A549 (cell line): ENCODE measurements around the gene SBNO1. TPM values are rescaled to one million over a fixed set of nuclear protein-coding genes. Genes with fewer than 3 reads are reported as not detected.

Experiments
- ATAC-seq, 2 experiments: fragments of 200-7000 bp in 1 of 2; fragments of >200 bp in 1 of 2; cut with Nextera tagmentation in 1 of 2; cut with Tn5 transposase in 1 of 2; 3 replicates each; pipeline versions ENCODE4 v1.8.0 to v1.9.1; 2018 to 2020; ENCODE audit warnings: mild to moderate bottlenecking in 1 of 2, moderate library complexity in 1 of 2
- CTCF ChIA-PET: fragments of 300-600 bp; sonication (Branson Sonifier 250); formaldehyde crosslinking; extraction: SDS; loops from one replicate; lab custom pipeline; 2021; ENCODE audit warnings: antibody characterized with exemption, inconsistent platforms; lab: Yijun Ruan, JAX
- POLR2A ChIA-PET: fragments of 350-600 bp; formaldehyde crosslinking; extraction: SDS; loops from one replicate; lab custom pipeline; 2021; ENCODE audit warnings: antibody characterized with exemption, inconsistent platforms; lab: Yijun Ruan, JAX
- DNase-seq, 2 experiments: peaks; one replicate each; pipeline versions ENCODE4 v3.0.0 to v3.0.0-alpha.2; 2011 to 2016; ENCODE audit warnings: low read depth in 1 of 2, low spot score in 1 of 2
- FAIRE-seq: peaks from 2 replicates; lab custom pipeline; 2011; peaks lifted over from hg19 to GRCh38; lab: Jason Lieb, UNC
- H3K27ac ChIP-seq, 2 experiments: fragments of >200 bp; sonication (Bioruptor Twin); formaldehyde crosslinking; 3 replicates each; pipeline ENCODE4 v1.5.1; 2016 to 2017
- H3K4me1 ChIP-seq: fragments of >200 bp; sonication (Bioruptor Twin); formaldehyde crosslinking; 3 replicates; pipeline ENCODE4 v1.6.1; 2016
- H3K4me2 ChIP-seq: fragments of >200 bp; sonication (Bioruptor Twin); formaldehyde crosslinking; 3 replicates; pipeline ENCODE4 v1.6.1; 2016
- H3K4me3 ChIP-seq: fragments of >200 bp; sonication (Bioruptor Twin); formaldehyde crosslinking; 3 replicates; pipeline ENCODE4 v1.5.1; 2016
- H3K9me3 ChIP-seq: fragments of >200 bp; sonication (Bioruptor Twin); formaldehyde crosslinking; 3 replicates; pipeline ENCODE4 v1.6.1; 2016
- BCL3 ChIP-seq: fragments of >200 bp; sonication (Bioruptor Twin); formaldehyde crosslinking; IDR thresholded peaks from 3 replicates; pipeline ENCODE4 v1.6.1; 2016
- BHLHE40 ChIP-seq: IDR thresholded peaks from 2 replicates; pipeline ENCODE4 v1.6.1; 2012; ENCODE audit warnings: low read depth, low read length, inconsistent platforms
- CBX2 ChIP-seq: fragments of 200-600 bp; sonication (generic); IDR thresholded peaks from 2 replicates; pipeline ENCODE4 v1.6.1; 2016; ENCODE audit warnings: low read depth, mild to moderate bottlenecking, borderline replicate concordance
- CBX8 ChIP-seq: fragments of 200-600 bp; sonication (generic); IDR thresholded peaks from 2 replicates; pipeline ENCODE4 v1.6.1; 2016
- CEBPB ChIP-seq, 2 experiments: fragments of >200 bp in 1 of 2; sonication (Bioruptor Twin) in 1 of 2; formaldehyde crosslinking in 1 of 2; IDR thresholded peaks; 2 replicates each; pipeline ENCODE4 v1.6.1; 2012 to 2016
- CHD2 ChIP-seq: fragments of 150-350 bp; IDR thresholded peaks from 2 replicates; pipeline ENCODE4 v1.6.1; 2014; ENCODE audit warnings: low read length; ENCODE audit not compliant: partially characterized antibody
- CHD4 ChIP-seq: fragments of 200-600 bp; sonication (generic); IDR thresholded peaks from 2 replicates; pipeline ENCODE4 v1.6.1; 2016; ENCODE audit warnings: antibody characterized with exemption, mild to moderate bottlenecking, borderline replicate concordance
- EHMT2 ChIP-seq: fragments of 200-600 bp; sonication (generic); IDR thresholded peaks from 2 replicates; pipeline ENCODE4 v1.6.1; 2016; ENCODE audit warnings: antibody characterized with exemption, low read depth, mild to moderate bottlenecking, moderate library complexity
- EP300 ChIP-seq, 2 experiments: fragments of >200 bp; sonication (Bioruptor Twin); formaldehyde crosslinking; IDR thresholded peaks; 2 replicates in 1 of 2; 3 replicates in 1 of 2; pipeline ENCODE4 v1.6.1; 2016 to 2017
- ESRRA ChIP-seq: fragments of 150-350 bp; IDR thresholded peaks from 2 replicates; pipeline ENCODE4 v1.6.1; 2014; ENCODE audit warnings: mild to moderate bottlenecking, low read length, borderline replicate concordance
- HEYL ChIP-seq: fragments of 250-450 bp; sonication (Bioruptor Pico); IDR thresholded peaks from 2 replicates; pipeline ENCODE4 v1.8.0; 2021; ENCODE audit warnings: mild to moderate bottlenecking, moderate library complexity
- HOXB13 ChIP-seq: fragments of 250-450 bp; sonication (Bioruptor Pico); IDR thresholded peaks from 2 replicates; pipeline ENCODE4 v1.5.0; 2020; ENCODE audit warnings: low read depth, mild to moderate bottlenecking, moderate library complexity
- HOXB5 ChIP-seq: fragments of 250-450 bp; sonication (Bioruptor Pico); IDR thresholded peaks from 2 replicates; pipeline ENCODE4 v1.5.0; 2020; ENCODE audit warnings: mild to moderate bottlenecking, moderate library complexity
- NFE2L2 ChIP-seq: fragments of 150-350 bp; conservative IDR thresholded peaks from 2 replicates; pipeline ENCODE4 v1.6.1; 2014; ENCODE audit warnings: low read length
- NR3C1 ChIP-seq: fragments of >200 bp; sonication (Bioruptor Twin); formaldehyde crosslinking; IDR thresholded peaks from 3 replicates; pipeline ENCODE4 v1.6.1; 2017
- POLR2AphosphoS2 ChIP-seq: conservative IDR thresholded peaks from 2 replicates; pipeline ENCODE4 v1.6.1; 2012; ENCODE audit warnings: low read length, improper control_type of control experiment, inconsistent platforms
- RCOR1 ChIP-seq: fragments of 150-350 bp; IDR thresholded peaks from 2 replicates; pipeline ENCODE4 v1.6.1; 2014; ENCODE audit warnings: antibody characterized with exemption, low read length, low read depth
- RNF2 ChIP-seq: fragments of 200-600 bp; sonication (generic); IDR thresholded peaks from 2 replicates; pipeline ENCODE4 v1.6.1; 2016; ENCODE audit warnings: low read depth, mild to moderate bottlenecking, antibody characterized with exemption, moderate library complexity, borderline replicate concordance
- SREBF2 ChIP-seq: fragments of 450-650 bp; IDR thresholded peaks from 2 replicates; pipeline ENCODE4 v1.6.1; 2014; ENCODE audit warnings: mild to moderate bottlenecking, moderate library complexity
- TFCP2L1 ChIP-seq: fragments of 250-450 bp; sonication (Bioruptor Pico); IDR thresholded peaks from 2 replicates; pipeline ENCODE4 v1.5.0; 2021; ENCODE audit warnings: mild to moderate bottlenecking
- ZC3H11A ChIP-seq: fragments of 450-650 bp; IDR thresholded peaks from 2 replicates; pipeline ENCODE4 v1.6.1; 2014; ENCODE audit warnings: antibody characterized with exemption, mild to moderate bottlenecking
- ZNF302 ChIP-seq: fragments of 250-450 bp; sonication (Bioruptor Pico); IDR thresholded peaks from 2 replicates; pipeline ENCODE4 v1.9.0; 2021; ENCODE audit warnings: inconsistent platforms, mild to moderate bottlenecking, moderate library complexity
- WGBS: methylation state at CpG from one replicate; pipeline ENCODE4 v1.1.6; 2017; ENCODE audit errors: missing lambda C conversion rate; 5-methylcytosine and 5-hydroxymethylcytosine counted together
- polyA plus RNA-seq, 4 experiments: library from polyadenylated mRNA; depleted of rRNA in 3 of 4; stranded (reverse); fragments of >200 nt; fragmentation: RNase III in 1 of 4; extraction: RNeasy Plus Mini Kit Qiagen cat#74134 plus additional on column Dnase treatment in 1 of 4; gene quantifications; 2 replicates in 3 of 4; 3 replicates in 1 of 4; pipeline ENCODE4 v1.2.3, GENCODE V29; 2011 to 2017
- TF ChIP-seq, protein P1 (sequence below): fragments of 200-600 bp; sonication (generic); IDR thresholded peaks from 2 replicates; pipeline ENCODE4 v1.6.1; 2016; ENCODE audit warnings: antibody characterized with exemption, mild to moderate bottlenecking, moderate library complexity
- TF ChIP-seq, protein P2 (sequence below): IDR thresholded peaks from 2 replicates; pipeline ENCODE4 v1.6.1; 2012
- TF ChIP-seq, protein P3 (sequence below): IDR thresholded peaks from 2 replicates; pipeline ENCODE4 v1.6.1; 2012; ENCODE audit warnings: low read depth, borderline replicate concordance
- TF ChIP-seq, protein P4 (sequence below): IDR thresholded peaks from 2 replicates; pipeline ENCODE4 v1.6.1; 2012

The SBNO1 gene
- polyA plus RNA-seq, 2 of the 4 experiments (the other 2 are of a cell fraction): 25.9 to 35.7 TPM

DNA sequence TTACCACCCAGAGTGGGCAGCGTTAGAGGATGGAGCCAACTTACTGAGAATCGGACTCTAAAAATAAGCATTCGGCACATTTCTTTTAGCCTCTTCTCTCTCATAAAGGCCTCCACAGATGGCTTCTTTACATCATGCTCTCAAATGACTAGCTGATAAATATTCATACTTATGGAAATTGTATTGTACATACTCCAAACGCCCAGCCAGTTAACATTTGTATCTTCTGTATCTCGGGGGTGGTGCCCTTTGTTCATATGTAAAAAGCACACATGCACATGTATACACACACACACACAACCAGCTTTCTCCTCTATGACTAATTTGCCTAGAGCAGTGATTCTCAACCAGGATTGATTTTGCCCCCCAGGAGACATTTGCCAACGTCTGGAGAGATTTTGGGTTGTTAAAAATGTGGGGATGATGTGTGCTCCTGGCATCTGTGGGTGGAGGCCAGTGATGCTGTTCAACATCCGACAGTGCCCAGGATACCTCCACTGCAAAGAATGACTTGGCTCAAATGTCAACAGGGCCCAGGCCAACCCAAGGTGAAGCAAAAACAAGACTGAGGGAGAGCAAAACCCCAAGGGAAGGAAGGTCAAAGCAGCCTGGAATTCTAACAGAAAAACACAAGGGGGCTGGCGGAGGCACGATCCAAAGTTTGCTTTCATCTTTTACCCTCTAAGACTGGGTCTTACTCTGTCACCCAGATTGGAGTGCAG is 77.8 kb downstream of the SBNO1 start:
- H3K4me1 ChIP-seq: no peaks in the 10 kb centered on the region
- H3K9me3 ChIP-seq: no peaks in the 10 kb centered on the region
- ATAC-seq (peak; percentile 44 to 49; a peak in 4 of 6 replicates), FAIRE-seq (no peak), DNase-seq (no peak)
- ChIA-PET POLR2A (no interaction called here), CTCF (interaction anchor here (0.6 to 1.2 kb wide), 3 partner anchors 16 to 244 kb away, joined by 3 to 4 read pairs (median 4); no protein-coding TSS in a partner anchor)
- TF ChIP-seq CBX8 (no peak), TFCP2L1 (0 out of 2 replicates have a peak, but pooled peaks have one; percentile 29)
- H3K4me3 ChIP-seq: no peak overlapping the region
- no peak overlapping the region for H3K4me2 ChIP-seq
- no peak overlapping the region for H3K27ac ChIP-seq
- WGBS: 79% methylated on average over 9 of the region's 9 CpGs

GRCh38 chr12:123284669-123285068 is 80.0 kb downstream of the SBNO1 start:
- no peak overlapping the region for H3K4me3 ChIP-seq
- DNase-seq: no peak
- no peak for FAIRE-seq
- TF ChIP-seq RCOR1: no peak
- no peak for TF ChIP-seq ESRRA
- no peak for TF ChIP-seq CBX8
- no peak for TF ChIP-seq SREBF2
- TF ChIP-seq CHD4: no peak
- TF ChIP-seq CBX2: no peak
- TF ChIP-seq, protein P1, sequence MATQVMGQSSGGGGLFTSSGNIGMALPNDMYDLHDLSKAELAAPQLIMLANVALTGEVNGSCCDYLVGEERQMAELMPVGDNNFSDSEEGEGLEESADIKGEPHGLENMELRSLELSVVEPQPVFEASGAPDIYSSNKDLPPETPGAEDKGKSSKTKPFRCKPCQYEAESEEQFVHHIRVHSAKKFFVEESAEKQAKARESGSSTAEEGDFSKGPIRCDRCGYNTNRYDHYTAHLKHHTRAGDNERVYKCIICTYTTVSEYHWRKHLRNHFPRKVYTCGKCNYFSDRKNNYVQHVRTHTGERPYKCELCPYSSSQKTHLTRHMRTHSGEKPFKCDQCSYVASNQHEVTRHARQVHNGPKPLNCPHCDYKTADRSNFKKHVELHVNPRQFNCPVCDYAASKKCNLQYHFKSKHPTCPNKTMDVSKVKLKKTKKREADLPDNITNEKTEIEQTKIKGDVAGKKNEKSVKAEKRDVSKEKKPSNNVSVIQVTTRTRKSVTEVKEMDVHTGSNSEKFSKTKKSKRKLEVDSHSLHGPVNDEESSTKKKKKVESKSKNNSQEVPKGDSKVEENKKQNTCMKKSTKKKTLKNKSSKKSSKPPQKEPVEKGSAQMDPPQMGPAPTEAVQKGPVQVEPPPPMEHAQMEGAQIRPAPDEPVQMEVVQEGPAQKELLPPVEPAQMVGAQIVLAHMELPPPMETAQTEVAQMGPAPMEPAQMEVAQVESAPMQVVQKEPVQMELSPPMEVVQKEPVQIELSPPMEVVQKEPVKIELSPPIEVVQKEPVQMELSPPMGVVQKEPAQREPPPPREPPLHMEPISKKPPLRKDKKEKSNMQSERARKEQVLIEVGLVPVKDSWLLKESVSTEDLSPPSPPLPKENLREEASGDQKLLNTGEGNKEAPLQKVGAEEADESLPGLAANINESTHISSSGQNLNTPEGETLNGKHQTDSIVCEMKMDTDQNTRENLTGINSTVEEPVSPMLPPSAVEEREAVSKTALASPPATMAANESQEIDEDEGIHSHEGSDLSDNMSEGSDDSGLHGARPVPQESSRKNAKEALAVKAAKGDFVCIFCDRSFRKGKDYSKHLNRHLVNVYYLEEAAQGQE: no peak
- TF ChIP-seq NR3C1: no peak
- TF ChIP-seq HOXB5 (CRISPR knock-in tag): no peak
- ChIA-PET POLR2A (no interaction called here), CTCF (interaction anchor here (0.7 to 1.4 kb wide), 2 partner anchors 14 to 99 kb away, joined by 3 read pairs; partner anchors contain the start of gene KMT5A)
- 97% methylated on average over 4 of the region's 4 CpGs for WGBS
- H3K27ac ChIP-seq: no peak overlapping the region
- no peak overlapping the region for H3K4me2 ChIP-seq
- no peak for ATAC-seq
- H3K9me3 ChIP-seq: no peaks in the 10 kb centered on the region
- no peaks in the 10 kb centered on the region for H3K4me1 ChIP-seq

GRCh38 chr12:123283461-123283860 is 81.2 kb downstream of the SBNO1 start:
- WGBS: 83% methylated on average over 8 of the region's 8 CpGs
- no peak for TF ChIP-seq BCL3
- no peak for TF ChIP-seq EP300 (IDR thresholded peaks at IDR 0.05)
- TF ChIP-seq BHLHE40: no peak
- TF ChIP-seq, protein P2, sequence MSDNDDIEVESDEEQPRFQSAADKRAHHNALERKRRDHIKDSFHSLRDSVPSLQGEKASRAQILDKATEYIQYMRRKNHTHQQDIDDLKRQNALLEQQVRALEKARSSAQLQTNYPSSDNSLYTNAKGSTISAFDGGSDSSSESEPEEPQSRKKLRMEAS: no peak
- no peak for TF ChIP-seq TFCP2L1
- TF ChIP-seq CHD2: no peak
- no peak for TF ChIP-seq HOXB5 (CRISPR knock-in tag)
- TF ChIP-seq, protein P3, sequence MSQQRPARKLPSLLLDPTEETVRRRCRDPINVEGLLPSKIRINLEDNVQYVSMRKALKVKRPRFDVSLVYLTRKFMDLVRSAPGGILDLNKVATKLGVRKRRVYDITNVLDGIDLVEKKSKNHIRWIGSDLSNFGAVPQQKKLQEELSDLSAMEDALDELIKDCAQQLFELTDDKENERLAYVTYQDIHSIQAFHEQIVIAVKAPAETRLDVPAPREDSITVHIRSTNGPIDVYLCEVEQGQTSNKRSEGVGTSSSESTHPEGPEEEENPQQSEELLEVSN: no peak
- TF ChIP-seq POLR2AphosphoS2: no peak
- TF ChIP-seq CEBPB (IDR thresholded peaks at IDR 0.05): no peak
- TF ChIP-seq RNF2: no peak
- no peak for TF ChIP-seq HEYL (CRISPR knock-in tag)
- no peak for TF ChIP-seq NFE2L2
- TF ChIP-seq EHMT2: no peak
- TF ChIP-seq ZNF302 (CRISPR knock-in tag): no peak
- no peak for TF ChIP-seq ZC3H11A
- no peak for TF ChIP-seq HOXB13 (CRISPR knock-in tag)
- TF ChIP-seq, protein P4, sequence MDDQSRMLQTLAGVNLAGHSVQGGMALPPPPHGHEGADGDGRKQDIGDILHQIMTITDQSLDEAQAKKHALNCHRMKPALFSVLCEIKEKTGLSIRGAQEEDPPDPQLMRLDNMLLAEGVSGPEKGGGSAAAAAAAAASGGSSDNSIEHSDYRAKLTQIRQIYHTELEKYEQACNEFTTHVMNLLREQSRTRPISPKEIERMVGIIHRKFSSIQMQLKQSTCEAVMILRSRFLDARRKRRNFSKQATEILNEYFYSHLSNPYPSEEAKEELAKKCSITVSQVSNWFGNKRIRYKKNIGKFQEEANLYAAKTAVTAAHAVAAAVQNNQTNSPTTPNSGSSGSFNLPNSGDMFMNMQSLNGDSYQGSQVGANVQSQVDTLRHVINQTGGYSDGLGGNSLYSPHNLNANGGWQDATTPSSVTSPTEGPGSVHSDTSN: no peak
- FAIRE-seq: no peak
- no peak overlapping the region for H3K4me2 ChIP-seq
- H3K9me3 ChIP-seq: no peaks in the 10 kb centered on the region
- no peaks in the 10 kb centered on the region for H3K4me1 ChIP-seq
- no peak overlapping the region for H3K4me3 ChIP-seq
- H3K27ac ChIP-seq: no peak overlapping the region
- POLR2A ChIA-PET: interaction anchor here (0.6 kb wide), 1 partner anchor 450 kb away, joined by 3 read pairs; no protein-coding TSS in a partner anchor
- DNase-seq: no peak
- ATAC-seq: no peak
- CTCF ChIA-PET: interaction anchor here (1.6 kb wide), 1 partner anchor 11 kb away, joined by 5 read pairs; no protein-coding TSS in a partner anchor
